GM18870 (cell line): ENCODE data around the gene ITGAD.

Experiments
- ATAC-seq: cut with Tn5 transposase; IDR thresholded peaks from one replicate; pipeline ENCODE4 v1.9.1; 2021; ENCODE audit warnings: moderate library complexity; ENCODE audit not compliant: unreplicated experiment

The ITGAD gene

DNA sequence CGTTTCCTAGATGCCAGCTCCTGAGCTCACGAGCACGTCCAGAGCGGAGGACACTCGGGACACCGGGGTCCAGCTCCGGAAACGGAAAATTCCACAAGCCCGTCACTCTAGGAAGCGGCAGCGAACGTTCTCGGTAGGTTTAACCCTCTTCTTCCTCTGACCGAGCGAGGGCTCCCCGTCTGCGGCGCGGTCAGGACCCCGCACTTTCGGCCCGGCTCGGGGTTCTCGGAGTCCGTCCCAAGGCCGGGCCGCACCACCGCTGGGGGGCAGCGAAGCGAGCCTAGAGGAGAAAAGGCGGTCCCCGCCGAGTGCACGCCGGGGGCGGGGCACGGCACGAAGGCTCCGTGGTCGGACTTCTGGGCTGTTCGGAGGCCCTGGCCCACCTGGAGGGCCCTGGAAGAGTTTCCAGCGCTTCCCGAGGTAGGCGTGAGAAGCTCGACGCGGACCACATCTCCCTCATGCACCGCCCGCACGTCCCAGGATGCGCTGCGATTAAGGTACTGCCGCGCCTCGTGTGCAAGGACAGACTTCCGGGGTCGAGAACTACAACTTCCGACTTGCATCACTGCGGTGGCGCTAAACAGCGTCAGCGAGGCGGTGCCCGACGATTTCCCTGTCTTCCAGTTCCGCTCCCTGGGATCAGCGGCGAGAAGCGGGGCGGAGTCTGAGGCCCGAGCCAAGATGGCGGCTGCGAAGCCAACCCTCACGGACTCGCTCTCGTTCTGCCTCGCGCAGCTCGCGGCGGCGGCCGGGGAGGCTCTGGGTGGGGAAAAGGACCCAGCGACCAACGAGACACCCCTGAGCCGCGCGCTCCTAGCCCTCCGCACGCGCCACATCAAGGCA, 65.9 kb downstream of the ITGAD start, which contains the start of gene ARMC5:
TSS of gene ARMC5 (plus strand) at position 658 of the 843 bp plus-strand sequence. CDS start at position 682, 24 bp downstream.
- ATAC-seq: peak; percentile 82

- peak; percentile 54 for ATAC-seq
Observed at GRCh38 chr16:31459687-31460581, 66.8 kb downstream of the ITGAD start.

DNA sequence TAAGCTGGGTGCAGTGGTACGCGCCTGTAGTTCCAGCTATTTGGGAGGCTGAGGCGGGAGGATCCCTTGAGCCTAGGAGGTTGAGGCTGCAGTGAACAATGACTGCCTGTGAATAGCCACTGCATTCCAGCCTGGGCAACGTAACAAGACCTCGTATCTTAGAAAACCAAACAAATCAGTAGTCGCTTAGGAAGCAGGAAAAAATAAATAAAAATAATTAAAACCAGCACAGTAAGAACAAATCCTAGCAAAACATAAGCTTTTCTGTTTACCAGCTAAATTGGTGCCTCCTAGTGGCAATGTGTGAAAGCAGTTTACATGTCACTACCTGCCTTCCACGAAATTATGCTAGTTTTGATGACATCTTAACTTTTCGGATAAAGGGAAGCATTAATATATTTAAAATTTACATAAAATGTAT, 67.5 kb downstream of the ITGAD start:
- ATAC-seq: no peak

- no peak for ATAC-seq
Observed at GRCh38 chr16:31461201-31461920, 68.2 kb downstream of the ITGAD start.

DNA sequence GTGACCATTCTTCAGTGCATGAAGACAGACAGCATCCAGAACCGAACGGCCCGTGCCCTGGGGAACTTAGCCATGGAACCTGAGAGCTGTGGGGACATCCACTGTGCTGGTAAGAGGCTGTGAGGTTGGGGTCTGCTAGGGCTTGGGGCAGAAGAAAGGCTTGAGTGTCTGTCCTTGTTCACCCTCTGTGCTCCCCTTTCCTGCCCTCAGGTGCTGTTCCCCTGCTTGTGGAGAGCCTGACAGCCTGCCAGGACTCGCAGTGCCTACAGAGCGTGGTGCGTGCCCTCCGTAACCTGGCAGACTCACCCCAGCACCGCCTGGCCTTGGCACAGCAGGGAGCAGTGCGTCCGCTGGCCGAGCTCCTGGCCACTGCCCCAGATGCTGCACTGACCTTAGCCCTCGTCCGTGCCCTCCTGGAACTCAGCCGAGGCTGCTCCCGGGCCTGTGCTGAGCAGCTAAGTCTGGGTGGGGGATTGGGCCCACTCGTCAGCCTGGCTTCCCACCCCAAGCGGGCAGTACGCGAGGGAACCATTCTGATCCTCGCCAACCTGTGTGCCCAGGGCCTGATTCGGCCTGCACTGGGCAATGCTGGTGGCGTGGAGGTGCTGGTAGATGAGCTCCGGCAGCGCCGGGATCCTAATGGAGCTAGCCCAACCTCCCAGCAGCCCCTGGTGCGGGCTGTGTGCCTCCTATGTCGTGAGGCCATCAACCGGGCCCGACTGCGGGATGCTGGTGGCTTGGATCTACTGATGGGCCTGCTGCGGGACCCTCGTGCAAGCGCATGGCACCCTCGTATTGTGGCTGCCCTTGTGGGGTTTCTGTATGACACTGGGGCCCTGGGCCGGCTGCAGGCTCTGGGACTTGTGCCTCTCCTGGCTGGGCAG, 69.0 kb downstream of the ITGAD start:
- ATAC-seq: no peak

GRCh38 chr16:31464348-31464769, 71.2 kb downstream of the ITGAD start:
- ATAC-seq: no peak

- no peak for ATAC-seq
Observed at GRCh38 chr16:31464781-31465260, 71.7 kb downstream of the ITGAD start.

DNA sequence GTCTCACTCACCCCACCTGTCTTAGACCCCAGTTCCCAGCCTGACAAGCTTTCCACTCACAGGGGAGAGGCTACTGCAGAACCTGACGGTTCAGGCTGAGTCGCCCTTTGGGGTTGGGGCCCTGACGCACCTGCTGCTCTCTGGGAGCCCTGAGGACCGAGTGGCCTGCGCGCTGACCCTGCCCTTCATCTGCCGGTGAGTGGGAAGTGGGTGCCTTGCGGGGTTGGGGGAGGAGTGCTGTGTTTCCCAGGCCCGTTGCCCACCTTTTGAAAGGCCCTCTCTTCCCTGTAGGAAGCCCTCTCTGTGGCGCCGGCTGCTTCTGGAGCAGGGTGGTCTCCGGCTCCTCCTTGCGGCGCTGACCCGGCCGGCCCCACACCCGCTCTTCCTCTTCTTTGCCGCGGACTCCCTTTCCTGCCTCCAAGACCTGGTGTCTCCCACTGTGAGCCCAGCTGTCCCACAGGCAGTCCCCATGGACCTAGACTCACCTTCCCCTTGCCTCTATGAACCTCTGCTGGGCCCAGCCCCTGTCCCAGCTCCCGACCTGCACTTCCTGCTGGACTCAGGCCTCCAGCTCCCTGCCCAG, 72.7 kb downstream of the ITGAD start:
- no peak for ATAC-seq

DNA sequence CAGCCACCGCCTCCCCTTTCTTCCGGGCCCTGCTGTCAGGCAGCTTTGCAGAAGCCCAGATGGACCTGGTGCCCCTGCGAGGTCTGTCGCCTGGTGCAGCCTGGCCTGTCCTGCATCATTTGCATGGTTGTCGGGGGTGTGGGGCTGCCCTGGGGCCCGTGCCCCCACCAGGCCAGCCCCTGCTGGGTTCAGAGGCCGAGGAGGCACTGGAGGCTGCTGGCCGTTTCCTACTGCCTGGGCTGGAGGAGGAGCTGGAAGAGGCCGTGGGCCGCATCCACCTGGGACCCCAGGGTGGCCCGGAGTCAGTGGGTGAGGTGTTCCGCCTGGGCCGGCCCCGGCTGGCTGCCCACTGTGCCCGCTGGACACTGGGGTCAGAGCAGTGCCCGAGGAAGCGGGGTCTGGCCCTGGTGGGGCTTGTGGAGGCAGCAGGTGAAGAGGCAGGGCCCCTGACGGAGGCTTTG, 73.3 kb downstream of the ITGAD start:
- ATAC-seq: no peak

- no peak for ATAC-seq
Observed at GRCh38 chr16:31467151-31467773, 74.1 kb downstream of the ITGAD start.

GRCh38 chr16:31467858-31468257, 74.7 kb downstream of the ITGAD start:
- no peak for ATAC-seq

GRCh38 chr16:31470615-31471014, 77.5 kb downstream of the ITGAD start:
- ATAC-seq: no peak

DNA sequence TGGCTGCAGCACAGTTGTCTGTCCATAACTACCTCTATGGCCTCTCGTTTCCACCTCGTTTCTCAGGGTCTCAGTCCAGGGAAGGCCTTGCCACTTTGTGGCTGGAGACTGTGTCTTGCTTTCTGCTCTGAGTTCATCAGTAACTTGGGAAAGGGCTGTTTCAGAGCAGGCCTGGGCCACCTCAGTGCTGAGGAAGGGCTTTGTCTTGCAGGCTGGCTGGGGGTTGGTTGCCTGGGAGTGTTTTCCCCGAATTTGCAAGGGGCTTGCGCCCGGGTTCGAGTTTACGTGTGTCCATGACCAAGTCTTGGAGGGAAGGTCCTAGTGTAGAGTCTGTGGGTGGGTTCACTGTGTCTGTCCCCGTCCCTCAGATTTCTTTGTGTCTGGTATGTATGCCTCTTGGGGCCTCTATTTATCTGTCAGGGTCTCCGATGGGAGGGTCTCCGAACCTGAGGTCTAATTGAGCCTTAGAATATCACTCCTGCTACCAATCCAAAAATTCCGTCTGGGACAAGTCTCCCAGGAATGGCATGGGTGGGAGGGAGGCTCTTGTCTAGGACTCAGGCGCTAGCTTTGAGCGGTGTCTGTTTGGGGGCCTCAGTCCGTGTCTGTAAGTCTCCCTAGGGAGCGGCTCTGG, 78.2 kb downstream of the ITGAD start:
- no peak for ATAC-seq

- no peak for ATAC-seq
Observed at GRCh38 chr16:31471875-31472708, 79.0 kb downstream of the ITGAD start, which contains the start of gene TGFB1I1. Gene TGFB1I1 (plus strand): TSS chr16:31472152. CDS start chr16:31472189, 37 bp downstream.

GRCh38 chr16:31472709-31473203, 79.6 kb downstream of the ITGAD start:
- no peak for ATAC-seq

DNA sequence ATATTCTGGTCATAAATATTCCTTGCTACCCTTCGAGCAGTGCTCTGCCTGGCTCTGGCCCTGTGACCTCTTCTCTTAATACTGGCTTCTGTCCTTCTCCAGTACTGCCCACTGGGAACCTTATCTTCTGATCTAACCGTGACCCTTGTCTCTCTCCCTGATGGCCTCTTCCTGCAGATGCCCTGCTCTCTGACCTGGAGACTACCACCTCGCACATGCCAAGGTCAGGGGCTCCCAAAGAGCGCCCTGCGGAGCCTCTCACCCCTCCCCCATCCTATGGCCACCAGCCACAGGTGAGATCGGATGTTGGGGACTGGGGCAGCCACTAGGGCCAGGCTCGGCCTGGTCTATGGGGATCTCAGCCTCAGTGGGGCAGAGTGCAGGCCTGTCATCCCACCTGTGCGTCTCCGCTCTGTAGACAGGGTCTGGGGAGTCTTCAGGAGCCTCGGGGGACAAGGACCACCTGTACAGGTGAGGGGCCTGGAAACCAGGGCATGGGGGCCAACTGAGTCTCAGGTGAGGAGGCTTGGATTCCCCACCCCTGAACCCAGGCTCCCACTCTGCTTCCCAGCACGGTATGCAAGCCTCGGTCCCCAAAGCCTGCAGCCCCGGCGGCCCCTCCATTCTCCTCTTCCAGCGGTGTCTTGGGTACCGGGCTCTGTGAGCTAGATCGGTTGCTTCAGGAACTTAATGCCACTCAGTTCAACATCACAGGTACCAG, 80.3 kb downstream of the ITGAD start:
- no peak for ATAC-seq
